ENCODE data around the gene SEZ6L2.

Gene SEZ6L2

GRCh38 chr16:29881050-29881449, 18.3 kb downstream of the SEZ6L2 start:
- no peak overlapping the region for H3K4me3 ChIP-seq (ENCODE audit: insufficient read length, low read depth)
- H3K27me3 ChIP-seq (ENCODE audit: insufficient read depth, insufficient read length) = no peaks in the 10 kb centered on the region
- H3K36me3 ChIP-seq (ENCODE audit: insufficient read depth, insufficient read length, low read length) = peaks cover 14% of the 10 kb centered on the region
- TF ChIP-seq SUZ12 (IDR thresholded peaks at IDR 0.05; ENCODE audit: extremely low read depth, insufficient read depth, insufficient read length) = no peak
- H3K9ac ChIP-seq (ENCODE audit: insufficient read length, low read depth) = no peak overlapping the region
- H3K9me3 ChIP-seq (ENCODE audit: insufficient read depth, low read length) = no peaks in the 10 kb centered on the region
- H3K4me1 ChIP-seq (ENCODE audit: insufficient read depth, insufficient read length) = no peaks in the 10 kb centered on the region
- DNase-seq (ENCODE audit: low read depth, low spot score) = no peak

GRCh38 chr16:29878172-29878571, 21.2 kb downstream of the SEZ6L2 start:
- Histone ChIP-seq H3K36me3 (ENCODE audit: insufficient read depth, insufficient read length, low read length) (peaks cover 12% of the 10 kb centered on the region), H3K4me1 (ENCODE audit: insufficient read depth, insufficient read length) (peaks cover 3% of the 10 kb centered on the region), H3K4me3 (ENCODE audit: insufficient read length, low read depth) (no peak overlapping the region), H3K9ac (ENCODE audit: insufficient read length, low read depth) (peak overlapping the region; percentile 61), H3K9me3 (ENCODE audit: insufficient read depth, low read length) (no peaks in the 10 kb centered on the region), H3K27me3 (ENCODE audit: insufficient read depth, insufficient read length) (no peaks in the 10 kb centered on the region)
- TF ChIP-seq ZNF274 (IDR thresholded peaks at IDR 0.05; ENCODE audit: low read depth, low read length) = no peak
- TF ChIP-seq SUZ12 (IDR thresholded peaks at IDR 0.05; ENCODE audit: extremely low read depth, insufficient read depth, insufficient read length) = no peak
- TF ChIP-seq YY1 (IDR thresholded peaks at IDR 0.05; ENCODE audit: insufficient read depth, insufficient read length) = no peak
- no peak for DNase-seq (ENCODE audit: low read depth, low spot score)

GRCh38 chr16:29877266-29877961, 21.9 kb downstream of the SEZ6L2 start:
- Histone ChIP-seq H3K4me3 (ENCODE audit: insufficient read length, low read depth) (peak overlapping the region; percentile 34), H3K27me3 (ENCODE audit: insufficient read depth, insufficient read length) (no peaks in the 10 kb centered on the region), H3K9me3 (ENCODE audit: insufficient read depth, low read length) (no peaks in the 10 kb centered on the region), H3K9ac (ENCODE audit: insufficient read length, low read depth) (peak overlapping the region; percentile 59), H3K36me3 (ENCODE audit: insufficient read depth, insufficient read length, low read length) (peaks cover 13% of the 10 kb centered on the region), H3K4me1 (ENCODE audit: insufficient read depth, insufficient read length) (peaks cover 9% of the 10 kb centered on the region)
- no peak for TF ChIP-seq ZNF274 (IDR thresholded peaks at IDR 0.05; ENCODE audit: low read depth, low read length)
- no peak for TF ChIP-seq SUZ12 (IDR thresholded peaks at IDR 0.05; ENCODE audit: extremely low read depth, insufficient read depth, insufficient read length)
- TF ChIP-seq YY1 (IDR thresholded peaks at IDR 0.05; ENCODE audit: insufficient read depth, insufficient read length) = no peak
- peak; percentile 92 for DNase-seq (ENCODE audit: low read depth, low spot score)

- DNase-seq (ENCODE audit: low read depth, low spot score) = no peak
- no peak for TF ChIP-seq ZNF274 (IDR thresholded peaks at IDR 0.05; ENCODE audit: low read depth, low read length)
- TF ChIP-seq YY1 (IDR thresholded peaks at IDR 0.05; ENCODE audit: insufficient read depth, insufficient read length) = no peak
- no peak for TF ChIP-seq SUZ12 (IDR thresholded peaks at IDR 0.05; ENCODE audit: extremely low read depth, insufficient read depth, insufficient read length)
- H3K36me3 ChIP-seq (ENCODE audit: insufficient read depth, insufficient read length, low read length) = peaks cover 18% of the 10 kb centered on the region
- H3K9ac ChIP-seq (ENCODE audit: insufficient read length, low read depth) = peak overlapping the region; percentile 59
- no peaks in the 10 kb centered on the region for H3K27me3 ChIP-seq (ENCODE audit: insufficient read depth, insufficient read length)
- no peaks in the 10 kb centered on the region for H3K9me3 ChIP-seq (ENCODE audit: insufficient read depth, low read length)
- H3K4me1 ChIP-seq (ENCODE audit: insufficient read depth, insufficient read length) = peaks cover 12% of the 10 kb centered on the region
- H3K4me3 ChIP-seq (ENCODE audit: insufficient read length, low read depth) = peak overlapping the region; percentile 34
Observed at GRCh38 chr16:29876594-29877249, 22.6 kb downstream of the SEZ6L2 start.

GRCh38 chr16:29876217-29876593, 23.1 kb downstream of the SEZ6L2 start:
- H3K27me3 ChIP-seq (ENCODE audit: insufficient read depth, insufficient read length) = no peaks in the 10 kb centered on the region
- no peak for DNase-seq (ENCODE audit: low read depth, low spot score)
- TF ChIP-seq YY1 (IDR thresholded peaks at IDR 0.05; ENCODE audit: insufficient read depth, insufficient read length) (no peak), ZNF274 (IDR thresholded peaks at IDR 0.05; ENCODE audit: low read depth, low read length) (no peak), SUZ12 (IDR thresholded peaks at IDR 0.05; ENCODE audit: extremely low read depth, insufficient read depth, insufficient read length) (no peak)
- no peak overlapping the region for H3K9ac ChIP-seq (ENCODE audit: insufficient read length, low read depth)
- peak overlapping the region; percentile 34 for H3K4me3 ChIP-seq (ENCODE audit: insufficient read length, low read depth)
- H3K9me3 ChIP-seq (ENCODE audit: insufficient read depth, low read length) = no peaks in the 10 kb centered on the region
- H3K4me1 ChIP-seq (ENCODE audit: insufficient read depth, insufficient read length) = peaks cover 12% of the 10 kb centered on the region
- H3K36me3 ChIP-seq (ENCODE audit: insufficient read depth, insufficient read length, low read length) = peaks cover 21% of the 10 kb centered on the region

GRCh38 chr16:29875206-29875605, 24.1 kb downstream of the SEZ6L2 start:
- Histone ChIP-seq H3K9ac (ENCODE audit: insufficient read length, low read depth) (no peak overlapping the region), H3K36me3 (ENCODE audit: insufficient read depth, insufficient read length, low read length) (peaks cover 23% of the 10 kb centered on the region), H3K9me3 (ENCODE audit: insufficient read depth, low read length) (no peaks in the 10 kb centered on the region), H3K27me3 (ENCODE audit: insufficient read depth, insufficient read length) (no peaks in the 10 kb centered on the region), H3K4me1 (ENCODE audit: insufficient read depth, insufficient read length) (peaks cover 12% of the 10 kb centered on the region), H3K4me3 (ENCODE audit: insufficient read length, low read depth) (no peak overlapping the region)
- TF ChIP-seq ZNF274 (IDR thresholded peaks at IDR 0.05; ENCODE audit: low read depth, low read length) = no peak
- no peak for TF ChIP-seq SUZ12 (IDR thresholded peaks at IDR 0.05; ENCODE audit: extremely low read depth, insufficient read depth, insufficient read length)
- no peak for TF ChIP-seq YY1 (IDR thresholded peaks at IDR 0.05; ENCODE audit: insufficient read depth, insufficient read length)
- no peak for DNase-seq (ENCODE audit: low read depth, low spot score)

GRCh38 chr16:29873319-29873718, 26.0 kb downstream of the SEZ6L2 start:
- H3K27me3 ChIP-seq (ENCODE audit: insufficient read depth, insufficient read length) = no peaks in the 10 kb centered on the region
- DNase-seq (ENCODE audit: low read depth, low spot score) = no peak
- H3K36me3 ChIP-seq (ENCODE audit: insufficient read depth, insufficient read length, low read length) = peaks cover 13% of the 10 kb centered on the region
- TF ChIP-seq SUZ12 (IDR thresholded peaks at IDR 0.05; ENCODE audit: extremely low read depth, insufficient read depth, insufficient read length) (no peak), YY1 (IDR thresholded peaks at IDR 0.05; ENCODE audit: insufficient read depth, insufficient read length) (no peak), ZNF274 (IDR thresholded peaks at IDR 0.05; ENCODE audit: low read depth, low read length) (no peak)
- no peaks in the 10 kb centered on the region for H3K9me3 ChIP-seq (ENCODE audit: insufficient read depth, low read length)
- no peak overlapping the region for H3K4me3 ChIP-seq (ENCODE audit: insufficient read length, low read depth)
- no peak overlapping the region for H3K9ac ChIP-seq (ENCODE audit: insufficient read length, low read depth)
- H3K4me1 ChIP-seq (ENCODE audit: insufficient read depth, insufficient read length) = peaks cover 12% of the 10 kb centered on the region

All from NT2/D1 (cell line).